Trophoblast cell (in vitro differentiated cells and primary cell): Measurements from ENCODE around the gene ASF1B.

Source experiments
- DNase-seq, 2 donors: peaks; one replicate each; pipeline ENCODE4 v3.0.0-alpha.2; 2016
- H2AFZ ChIP-seq: 2 replicates; pipeline ENCODE4 v1.6.1; 2013; ENCODE audit warnings: low read length, moderate library complexity, mild to moderate bottlenecking; ENCODE audit not compliant: insufficient read depth, poor library complexity
- H2AK5ac ChIP-seq: 2 replicates; pipeline ENCODE4 v1.6.1; 2013; ENCODE audit warnings: mild to moderate bottlenecking, low read length
- H2BK120ac ChIP-seq: 2 replicates; pipeline ENCODE4 v1.6.1; 2013; ENCODE audit warnings: low read length, mild to moderate bottlenecking, moderate library complexity; ENCODE audit not compliant: insufficient read depth, poor library complexity
- H2BK12ac ChIP-seq: 2 replicates; pipeline ENCODE4 v1.6.1; 2013; ENCODE audit warnings: mild to moderate bottlenecking, low read length, moderate library complexity
- H2BK5ac ChIP-seq: 2 replicates; pipeline ENCODE4 v1.6.1; 2013; ENCODE audit warnings: low read length, low read depth, moderate library complexity, mild to moderate bottlenecking; ENCODE audit not compliant: poor library complexity
- H3K14ac ChIP-seq: 2 replicates; pipeline ENCODE4 v1.6.1; 2013; ENCODE audit warnings: mild to moderate bottlenecking, low read length
- H3K18ac ChIP-seq: 2 replicates; pipeline ENCODE4 v1.6.1; 2013; ENCODE audit warnings: mild to moderate bottlenecking, low read length
- H3K23ac ChIP-seq: 2 replicates; pipeline ENCODE4 v1.6.1; 2013; ENCODE audit warnings: low read length
- H3K27ac ChIP-seq: 2 replicates; pipeline ENCODE4 v1.5.1; 2013; ENCODE audit warnings: low read depth, mild to moderate bottlenecking, inconsistent platforms, low read length, moderate library complexity
- H3K27me3 ChIP-seq: 2 replicates; pipeline ENCODE4 v1.6.1; 2013; ENCODE audit warnings: inconsistent platforms, mild to moderate bottlenecking, low read length, moderate library complexity; ENCODE audit not compliant: insufficient read depth
- H3K36me3 ChIP-seq, 2 experiments: 1 replicate in 1 of 2; 2 replicates in 1 of 2; pipeline ENCODE4 v1.6.1; 2013; ENCODE audit warnings: low read length in 2 of 2, mild to moderate bottlenecking in 2 of 2, moderate library complexity in 1 of 2; ENCODE audit not compliant: insufficient read depth in 2 of 2, control insufficient read depth in 1 of 2
- H3K4ac ChIP-seq: 2 replicates; pipeline ENCODE4 v1.6.1; 2013; ENCODE audit warnings: low read depth, mild to moderate bottlenecking, low read length, moderate library complexity
- H3K4me1 ChIP-seq, 2 experiments: 1 replicate in 1 of 2; 2 replicates in 1 of 2; pipeline ENCODE4 v1.6.1; 2013; ENCODE audit warnings: low read length in 2 of 2, mild to moderate bottlenecking in 2 of 2, moderate library complexity in 1 of 2; ENCODE audit not compliant: insufficient read depth in 2 of 2, control insufficient read depth in 1 of 2
- H3K4me2 ChIP-seq: 2 replicates; pipeline ENCODE4 v1.6.1; 2013; ENCODE audit warnings: inconsistent platforms, mild to moderate bottlenecking, low read length, moderate library complexity
- H3K4me3 ChIP-seq: 2 replicates; pipeline ENCODE4 v1.5.1; 2013; ENCODE audit warnings: mild to moderate bottlenecking, low read depth, low read length, inconsistent platforms
- H3K79me1 ChIP-seq: one replicate; pipeline ENCODE4 v1.6.1; 2013; ENCODE audit warnings: low read length
- H3K79me2 ChIP-seq: 2 replicates; pipeline ENCODE4 v1.6.1; 2013; ENCODE audit warnings: low read length, mild to moderate bottlenecking; ENCODE audit not compliant: control insufficient read depth, insufficient read depth, poor library complexity
- H3K9ac ChIP-seq: 2 replicates; pipeline ENCODE4 v1.6.1; 2013; ENCODE audit warnings: mild to moderate bottlenecking, low read length
- H3K9me3 ChIP-seq: 2 replicates; pipeline ENCODE4 v1.6.1; 2013; ENCODE audit warnings: low read depth, mild to moderate bottlenecking, control low read depth, inconsistent platforms, low read length; ENCODE audit not compliant: insufficient read depth
- H4K12ac ChIP-seq: 2 replicates; pipeline ENCODE4 v1.6.1; 2013; ENCODE audit warnings: low read depth, mild to moderate bottlenecking, low read length, moderate library complexity
- H4K8ac ChIP-seq: 2 replicates; pipeline ENCODE4 v1.6.1; 2013; ENCODE audit warnings: low read depth, mild to moderate bottlenecking, low read length, moderate library complexity
- H4K91ac ChIP-seq: one replicate; pipeline ENCODE4 v1.6.1; 2013; ENCODE audit warnings: low read depth, mild to moderate bottlenecking, low read length, moderate library complexity
- WGBS: extraction: QIAGEN DNeasy Blood & Tissue Kit; methylation state at CpG from one replicate; pipeline ENCODE4 v1.1.7; 2013; ENCODE audit warnings: missing lambda C conversion rate; ENCODE audit not compliant: insufficient read length, insufficient coverage; ENCODE audit errors: extremely low coverage; 5-methylcytosine and 5-hydroxymethylcytosine counted together

The ASF1B gene

GRCh38 chr19:14164082-14164481 lies 27.7 kb upstream of the ASF1B start:
- Histone ChIP-seq H3K27ac (no peak overlapping the region), H2AK5ac (no peak overlapping the region), H3K4me3 (no peak overlapping the region), H3K4ac (no peak overlapping the region), H3K9me3 (peaks cover 3% of the 10 kb centered on the region), H2BK5ac (no peak overlapping the region), H3K9ac (no peak overlapping the region), H3K4me2 (no peak overlapping the region), H4K12ac (no peak overlapping the region), H4K8ac (no peak overlapping the region), H3K23ac (no peak overlapping the region), H4K91ac (no peak overlapping the region), H3K14ac (no peak overlapping the region), H3K79me2 (no peaks in the 10 kb centered on the region), H3K18ac (no peak overlapping the region), H3K36me3 (peaks cover 6 to 7% of the 10 kb centered on the region in 2 experiments), H2AFZ (no peak overlapping the region), H3K27me3 (no peaks in the 10 kb centered on the region), H2BK12ac (no peak overlapping the region), H3K79me1 (no peaks in the 10 kb centered on the region), H2BK120ac (no peak overlapping the region), H3K4me1 (no peaks in the 10 kb centered on the region)
- no peak for DNase-seq
- no CpG with 5 or more reads among the region's 11 CpGs for WGBS

- no peak overlapping the region for H3K4me3 ChIP-seq
- no peak overlapping the region for H3K23ac ChIP-seq
- no peak overlapping the region for H4K8ac ChIP-seq
- H2BK5ac ChIP-seq, result no peak overlapping the region
- DNase-seq, result no peak
- no peaks in the 10 kb centered on the region for H3K4me1 ChIP-seq
- H3K18ac ChIP-seq, result no peak overlapping the region
- H2AFZ ChIP-seq, result no peak overlapping the region
- H4K91ac ChIP-seq, result no peak overlapping the region
- no peak overlapping the region for H3K27ac ChIP-seq
- H3K4me2 ChIP-seq, result no peak overlapping the region
- no peak overlapping the region for H3K4ac ChIP-seq
- no peaks in the 10 kb centered on the region for H3K27me3 ChIP-seq
- no peak overlapping the region for H2BK12ac ChIP-seq
- no peak overlapping the region for H2AK5ac ChIP-seq
- no peaks in the 10 kb centered on the region for H3K79me2 ChIP-seq
- H3K9me3 ChIP-seq, result peaks cover 3% of the 10 kb centered on the region
- no CpG with 5 or more reads among the region's 38 CpGs for WGBS
- no peak overlapping the region for H4K12ac ChIP-seq
- H3K79me1 ChIP-seq, result no peaks in the 10 kb centered on the region
- peaks cover 6 to 13% of the 10 kb centered on the region in 2 experiments for H3K36me3 ChIP-seq
- no peak overlapping the region for H3K9ac ChIP-seq
- H3K14ac ChIP-seq, result no peak overlapping the region
- H2BK120ac ChIP-seq, result no peak overlapping the region
Observed at GRCh38 chr19:14162871-14163297, 26.5 kb upstream of the ASF1B start.

GRCh38 chr19:14161305-14161704 lies 24.9 kb upstream of the ASF1B start:
- Histone ChIP-seq H2BK12ac (no peak overlapping the region), H3K9ac (no peak overlapping the region), H3K14ac (no peak overlapping the region), H3K27ac (no peak overlapping the region), H3K36me3 (peaks cover 13 to 23% of the 10 kb centered on the region in 2 experiments), H3K4me3 (no peak overlapping the region), H2BK5ac (no peak overlapping the region), H3K9me3 (peaks cover 3% of the 10 kb centered on the region), H3K4me2 (no peak overlapping the region), H4K12ac (no peak overlapping the region), H3K4me1 (no peaks in the 10 kb centered on the region), H2AK5ac (no peak overlapping the region), H3K4ac (no peak overlapping the region), H3K27me3 (no peaks in the 10 kb centered on the region), H2BK120ac (no peak overlapping the region), H3K18ac (no peak overlapping the region), H4K8ac (no peak overlapping the region), H3K23ac (no peak overlapping the region), H2AFZ (no peak overlapping the region), H4K91ac (no peak overlapping the region), H3K79me2 (no peaks in the 10 kb centered on the region), H3K79me1 (no peaks in the 10 kb centered on the region)
- no peak for DNase-seq
- WGBS, result no CpG with 5 or more reads among the region's 19 CpGs

GRCh38 chr19:14160017-14160703 lies 23.8 kb upstream of the ASF1B start:
- Histone ChIP-seq H2BK5ac (no peak overlapping the region), H3K4ac (no peak overlapping the region), H3K23ac (no peak overlapping the region), H4K12ac (no peak overlapping the region), H3K4me2 (no peak overlapping the region), H3K79me2 (no peaks in the 10 kb centered on the region), H4K8ac (no peak overlapping the region), H3K27me3 (no peaks in the 10 kb centered on the region), H3K14ac (no peak overlapping the region), H3K4me1 (no peaks in the 10 kb centered on the region), H3K9ac (no peak overlapping the region), H4K91ac (no peak overlapping the region), H3K36me3 (peaks cover 13 to 23% of the 10 kb centered on the region in 2 experiments), H2BK12ac (no peak overlapping the region), H2AFZ (no peak overlapping the region), H3K79me1 (no peaks in the 10 kb centered on the region), H3K9me3 (peaks cover 3% of the 10 kb centered on the region), H2AK5ac (no peak overlapping the region), H2BK120ac (no peak overlapping the region), H3K27ac (no peak overlapping the region), H3K4me3 (no peak overlapping the region), H3K18ac (no peak overlapping the region)
- no peak for DNase-seq
- WGBS, result no CpG with 5 or more reads among the region's 25 CpGs
